ENCODE data around the gene SYT15B. TPM values are rescaled to one million over a fixed set of nuclear protein-coding genes. Genes with fewer than 3 reads are reported as not detected.
"Not testable (repeated sequence)": the region's sequence is repeated elsewhere in the genome, so short reads cannot be mapped to it uniquely, and the experiment has no call there.

The SYT15B gene
- total and polyA plus RNA-seq, 2 donors (not counting 1 experiment from before 2014, with no cell fraction given), result 0.04 TPM; not detected in 1

GRCh38 chr10:47725740-47726139 lies 37.7 kb downstream of the SYT15B start:
- CTCF ChIA-PET; H3K4me3 Mint-ChIP-seq; DNase-seq; H3K79me2 ChIP-seq (ENCODE audit: control insufficient read depth, insufficient read depth, low read length); H3K27me3 ChIP-seq (replicated peaks in 1 of 4; ENCODE audit: control extremely low read depth in 1 of 4, control insufficient read depth in 3 of 4, insufficient read depth in 4 of 4, low read length in 3 of 4); intact Hi-C loops (cut with micrococcal nuclease); H4K20me1 ChIP-seq (ENCODE audit: control insufficient read depth, insufficient read depth, low read length, poor library complexity, severe bottlenecking); H3K9ac ChIP-seq (ENCODE audit: low read length); H3K9me3 ChIP-seq (ENCODE audit: control extremely low read depth in 1 of 3, control insufficient read depth in 2 of 3, insufficient read depth in 1 of 3, low read length in 2 of 3); H3K4me1 Mint-ChIP-seq; H3K4me1 ChIP-seq (ENCODE audit: control insufficient read depth in 2 of 2, insufficient read depth in 2 of 2, low read length in 2 of 2); H3K9me3 Mint-ChIP-seq (ENCODE audit: insufficient read depth); H3K27ac Mint-ChIP-seq; H3K4me3 ChIP-seq (ENCODE audit: control extremely low read depth in 1 of 5, extremely low read depth in 1 of 5, insufficient read depth in 1 of 5, low read depth in 2 of 5, low read length in 4 of 5); H3K27ac ChIP-seq (ENCODE audit: low read length in 2 of 2); H3K4me2 ChIP-seq (replicated peaks; ENCODE audit: low read depth, low read length, poor library complexity, severe bottlenecking); POLR2A ChIA-PET; H2AFZ ChIP-seq (ENCODE audit: insufficient read depth, low read depth, low read length, poor library complexity, severe bottlenecking); H3K36me3 ChIP-seq (replicated peaks in 1 of 2; ENCODE audit: control extremely low read depth in 1 of 2, control insufficient read depth in 1 of 2, extremely low read depth in 1 of 2, insufficient read depth in 2 of 2, low read length in 1 of 2); H3K27me3 Mint-ChIP-seq: not testable (repeated sequence)
- no CpG with 5 or more reads among the region's 6 CpGs for WGBS (ENCODE audit: insufficient coverage)
- ATAC-seq (ENCODE audit: low read depth), result peak; percentile 33

GRCh38 chr10:47725047-47725446 lies 38.3 kb downstream of the SYT15B start:
- CTCF ChIA-PET; H3K36me3 ChIP-seq (replicated peaks in 1 of 2; ENCODE audit: control extremely low read depth in 1 of 2, control insufficient read depth in 1 of 2, extremely low read depth in 1 of 2, insufficient read depth in 2 of 2, low read length in 1 of 2); H3K4me3 ChIP-seq (ENCODE audit: control extremely low read depth in 1 of 5, extremely low read depth in 1 of 5, insufficient read depth in 1 of 5, low read depth in 2 of 5, low read length in 4 of 5); ATAC-seq (ENCODE audit: low read depth); H3K9me3 ChIP-seq (ENCODE audit: control extremely low read depth in 1 of 3, control insufficient read depth in 2 of 3, insufficient read depth in 1 of 3, low read length in 2 of 3); H3K27me3 ChIP-seq (replicated peaks in 1 of 4; ENCODE audit: control extremely low read depth in 1 of 4, control insufficient read depth in 3 of 4, insufficient read depth in 4 of 4, low read length in 3 of 4); H3K9ac ChIP-seq (ENCODE audit: low read length); H3K4me1 ChIP-seq (ENCODE audit: control insufficient read depth in 2 of 2, insufficient read depth in 2 of 2, low read length in 2 of 2); H3K4me3 Mint-ChIP-seq; H3K27ac ChIP-seq (ENCODE audit: low read length in 2 of 2); H4K20me1 ChIP-seq (ENCODE audit: control insufficient read depth, insufficient read depth, low read length, poor library complexity, severe bottlenecking); POLR2A ChIA-PET; H3K9me3 Mint-ChIP-seq (ENCODE audit: insufficient read depth); H3K79me2 ChIP-seq (ENCODE audit: control insufficient read depth, insufficient read depth, low read length); H3K4me1 Mint-ChIP-seq; H2AFZ ChIP-seq (ENCODE audit: insufficient read depth, low read depth, low read length, poor library complexity, severe bottlenecking); H3K4me2 ChIP-seq (replicated peaks; ENCODE audit: low read depth, low read length, poor library complexity, severe bottlenecking); intact Hi-C loops (cut with micrococcal nuclease); H3K27me3 Mint-ChIP-seq; DNase-seq; H3K27ac Mint-ChIP-seq: not testable (repeated sequence)
- WGBS (ENCODE audit: insufficient coverage), result no CpG with 5 or more reads among the region's 3 CpGs

GRCh38 chr10:47724119-47724518 lies 39.3 kb downstream of the SYT15B start:
- H3K4me1 Mint-ChIP-seq; intact Hi-C loops (cut with micrococcal nuclease); POLR2A ChIA-PET; H3K27ac Mint-ChIP-seq; H3K27me3 ChIP-seq (replicated peaks in 1 of 4; ENCODE audit: control extremely low read depth in 1 of 4, control insufficient read depth in 3 of 4, insufficient read depth in 4 of 4, low read length in 3 of 4); H3K4me3 ChIP-seq (ENCODE audit: control extremely low read depth in 1 of 5, extremely low read depth in 1 of 5, insufficient read depth in 1 of 5, low read depth in 2 of 5, low read length in 4 of 5); H3K9me3 ChIP-seq (ENCODE audit: control extremely low read depth in 1 of 3, control insufficient read depth in 2 of 3, insufficient read depth in 1 of 3, low read length in 2 of 3); H3K4me2 ChIP-seq (replicated peaks; ENCODE audit: low read depth, low read length, poor library complexity, severe bottlenecking); CTCF ChIA-PET; H3K27ac ChIP-seq (ENCODE audit: low read length in 2 of 2); H4K20me1 ChIP-seq (ENCODE audit: control insufficient read depth, insufficient read depth, low read length, poor library complexity, severe bottlenecking); H3K4me1 ChIP-seq (ENCODE audit: control insufficient read depth in 2 of 2, insufficient read depth in 2 of 2, low read length in 2 of 2); H3K9ac ChIP-seq (ENCODE audit: low read length); ATAC-seq (ENCODE audit: low read depth); H3K36me3 ChIP-seq (replicated peaks in 1 of 2; ENCODE audit: control extremely low read depth in 1 of 2, control insufficient read depth in 1 of 2, extremely low read depth in 1 of 2, insufficient read depth in 2 of 2, low read length in 1 of 2); H3K9me3 Mint-ChIP-seq (ENCODE audit: insufficient read depth); DNase-seq; H3K27me3 Mint-ChIP-seq; H3K4me3 Mint-ChIP-seq; H2AFZ ChIP-seq (ENCODE audit: insufficient read depth, low read depth, low read length, poor library complexity, severe bottlenecking); H3K79me2 ChIP-seq (ENCODE audit: control insufficient read depth, insufficient read depth, low read length): not testable (repeated sequence)
- WGBS (ENCODE audit: insufficient coverage), result no CpG with 5 or more reads among the region's 6 CpGs

- H2AFZ ChIP-seq (ENCODE audit: insufficient read depth, low read depth, low read length, poor library complexity, severe bottlenecking); H3K4me1 Mint-ChIP-seq; H3K27me3 ChIP-seq (replicated peaks in 1 of 4; ENCODE audit: control extremely low read depth in 1 of 4, control insufficient read depth in 3 of 4, insufficient read depth in 4 of 4, low read length in 3 of 4); POLR2A ChIA-PET; H3K9ac ChIP-seq (ENCODE audit: low read length); CTCF ChIA-PET; H3K27ac Mint-ChIP-seq; H3K27ac ChIP-seq (ENCODE audit: low read length in 2 of 2); H4K20me1 ChIP-seq (ENCODE audit: control insufficient read depth, insufficient read depth, low read length, poor library complexity, severe bottlenecking); H3K27me3 Mint-ChIP-seq; H3K36me3 ChIP-seq (replicated peaks in 1 of 2; ENCODE audit: control extremely low read depth in 1 of 2, control insufficient read depth in 1 of 2, extremely low read depth in 1 of 2, insufficient read depth in 2 of 2, low read length in 1 of 2); H3K4me2 ChIP-seq (replicated peaks; ENCODE audit: low read depth, low read length, poor library complexity, severe bottlenecking); H3K4me3 Mint-ChIP-seq; DNase-seq; intact Hi-C loops (cut with micrococcal nuclease); H3K9me3 Mint-ChIP-seq (ENCODE audit: insufficient read depth); H3K9me3 ChIP-seq (ENCODE audit: control extremely low read depth in 1 of 3, control insufficient read depth in 2 of 3, insufficient read depth in 1 of 3, low read length in 2 of 3); H3K79me2 ChIP-seq (ENCODE audit: control insufficient read depth, insufficient read depth, low read length); H3K4me3 ChIP-seq (ENCODE audit: control extremely low read depth in 1 of 5, extremely low read depth in 1 of 5, insufficient read depth in 1 of 5, low read depth in 2 of 5, low read length in 4 of 5); H3K4me1 ChIP-seq (ENCODE audit: control insufficient read depth in 2 of 2, insufficient read depth in 2 of 2, low read length in 2 of 2): not testable (repeated sequence)
- ATAC-seq (ENCODE audit: low read depth), result peak; percentile 53
- WGBS (ENCODE audit: insufficient coverage), result no CpG with 5 or more reads among the region's 3 CpGs
Observed at GRCh38 chr10:47723362-47723761, 40.0 kb downstream of the SYT15B start.
